Bronchial epithelial cell (primary cell): ENCODE results near the gene PLPP2. TPM values are rescaled to one million over a fixed set of nuclear protein-coding genes. Genes with fewer than 3 reads are reported as not detected.

Experiments used
- DNase-seq: peaks from one replicate; pipeline ENCODE4 v3.0.0-alpha.2; 2010; ENCODE audit warnings: low read depth
- FAIRE-seq: peaks from 2 replicates; lab custom pipeline; 2011; peaks lifted over from hg19 to GRCh38; lab: Jason Lieb, UNC
- H3K27me3 ChIP-seq: 2 replicates; pipeline ENCODE4 v1.5.1; 2011; ENCODE audit warnings: low read length; ENCODE audit not compliant: control insufficient read depth, insufficient read depth
- H3K36me3 ChIP-seq: 2 replicates; pipeline ENCODE4 v1.5.1; 2011; ENCODE audit warnings: low read length; ENCODE audit not compliant: control insufficient read depth, insufficient read depth
- H3K4me3 ChIP-seq: 2 replicates; pipeline ENCODE4 v1.5.1; 2011; ENCODE audit warnings: mild to moderate bottlenecking, low read depth, low read length, control low read depth
- CTCF ChIP-seq: IDR thresholded peaks from 2 replicates; pipeline ENCODE4 v1.5.1; 2011; ENCODE audit warnings: mild to moderate bottlenecking, moderate library complexity, low read length, control low read depth, inconsistent platforms; ENCODE audit not compliant: insufficient read depth, severe bottlenecking
- total RNA-seq: library from RNA; depleted of rRNA; stranded (reverse); fragments of >200 nt; gene quantifications from 2 replicates; pipeline ENCODE4 v1.2.1, GENCODE V29; 2014

Gene PLPP2
- total RNA-seq, 1 donor from 2014 or later, result 39.8 TPM

- FAIRE-seq (no peak), DNase-seq (no peak)
- Histone ChIP-seq H3K4me3 (no peak overlapping the region), H3K36me3 (peaks cover 41% of the 10 kb centered on the region), H3K27me3 (no peaks in the 10 kb centered on the region)
- no peak for TF ChIP-seq CTCF
These were observed 36.9 kb upstream of the PLPP2 start for GRCh38 chr19:328025-328505.

- no peaks in the 10 kb centered on the region for H3K27me3 ChIP-seq
- TF ChIP-seq CTCF, result no peak
- no peak overlapping the region for H3K4me3 ChIP-seq
- no peak for FAIRE-seq
- DNase-seq, result no peak
- H3K36me3 ChIP-seq, result peaks cover 41% of the 10 kb centered on the region
These were observed 36.3 kb upstream of the PLPP2 start for GRCh38 chr19:327291-328024.

- Histone ChIP-seq H3K36me3 (peaks cover 41% of the 10 kb centered on the region), H3K4me3 (no peak overlapping the region), H3K27me3 (no peaks in the 10 kb centered on the region)
- no peak for DNase-seq
- FAIRE-seq, result no peak
- no peak for TF ChIP-seq CTCF
These were observed 35.7 kb upstream of the PLPP2 start for GRCh38 chr19:326871-327270.

GRCh38 chr19:325937-326565 lies 34.8 kb upstream of the PLPP2 start:
- TF ChIP-seq CTCF, result no peak
- DNase-seq (no peak), FAIRE-seq (no peak)
- H3K36me3 ChIP-seq, result peaks cover 41% of the 10 kb centered on the region
- H3K4me3 ChIP-seq, result no peak overlapping the region
- no peaks in the 10 kb centered on the region for H3K27me3 ChIP-seq

GRCh38 chr19:325173-325936 lies 34.2 kb upstream of the PLPP2 start:
- no peak for FAIRE-seq
- no peak for DNase-seq

More at GRCh38 chr19:325173-325936, 34.2 kb upstream of the PLPP2 start:
- Histone ChIP-seq H3K36me3 (peaks cover 38% of the 10 kb centered on the region), H3K27me3 (no peaks in the 10 kb centered on the region), H3K4me3 (no peak overlapping the region)
- TF ChIP-seq CTCF, result no peak
